Measurements from ENCODE around the gene OPTC.

DNA sequence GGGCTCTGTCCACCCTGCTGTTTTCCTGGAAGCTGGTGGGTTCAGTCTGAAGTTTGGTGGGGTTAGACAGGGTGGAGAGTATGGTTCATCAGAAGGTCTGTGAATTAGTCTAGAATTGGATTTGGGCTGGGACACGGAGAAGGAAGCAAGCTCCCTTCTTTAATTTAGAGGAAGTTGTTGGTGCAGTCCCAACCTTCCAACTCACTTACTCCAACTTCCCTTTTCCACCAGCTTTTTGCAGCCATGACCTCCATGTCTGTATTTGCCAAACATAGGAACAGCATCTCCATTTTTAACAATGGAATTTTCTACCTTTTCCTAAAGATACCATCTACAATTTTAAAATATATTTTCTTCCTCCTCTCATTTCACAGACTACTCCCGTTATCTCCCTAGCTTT, 46.8 kb upstream of the OPTC start:
- TF ChIP-seq, protein P1, sequence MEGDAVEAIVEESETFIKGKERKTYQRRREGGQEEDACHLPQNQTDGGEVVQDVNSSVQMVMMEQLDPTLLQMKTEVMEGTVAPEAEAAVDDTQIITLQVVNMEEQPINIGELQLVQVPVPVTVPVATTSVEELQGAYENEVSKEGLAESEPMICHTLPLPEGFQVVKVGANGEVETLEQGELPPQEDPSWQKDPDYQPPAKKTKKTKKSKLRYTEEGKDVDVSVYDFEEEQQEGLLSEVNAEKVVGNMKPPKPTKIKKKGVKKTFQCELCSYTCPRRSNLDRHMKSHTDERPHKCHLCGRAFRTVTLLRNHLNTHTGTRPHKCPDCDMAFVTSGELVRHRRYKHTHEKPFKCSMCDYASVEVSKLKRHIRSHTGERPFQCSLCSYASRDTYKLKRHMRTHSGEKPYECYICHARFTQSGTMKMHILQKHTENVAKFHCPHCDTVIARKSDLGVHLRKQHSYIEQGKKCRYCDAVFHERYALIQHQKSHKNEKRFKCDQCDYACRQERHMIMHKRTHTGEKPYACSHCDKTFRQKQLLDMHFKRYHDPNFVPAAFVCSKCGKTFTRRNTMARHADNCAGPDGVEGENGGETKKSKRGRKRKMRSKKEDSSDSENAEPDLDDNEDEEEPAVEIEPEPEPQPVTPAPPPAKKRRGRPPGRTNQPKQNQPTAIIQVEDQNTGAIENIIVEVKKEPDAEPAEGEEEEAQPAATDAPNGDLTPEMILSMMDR (conservative IDR thresholded peaks at IDR 0.05; ENCODE audit: low read length): no peak
- TF ChIP-seq EZH2phosphoT487 (IDR thresholded peaks at IDR 0.05; ENCODE audit: borderline replicate concordance): no peak
